Stimulated activated CD8-positive, alpha-beta memory T cell treated with anti-CD3 and anti-CD28 coated beads, Interleukin-2, amount 100 ng/mL, for 48 hours (primary cell): ENCODE data around the gene CCR8.
"Not testable (repeated sequence)": the region's sequence is repeated elsewhere in the genome, so short reads cannot be mapped to it uniquely, and the experiment has no call there.

Experiments
- DNase-seq, 2 donors: peaks; one replicate each; pipeline ENCODE4 v3.0.0-alpha.2; 2020; ENCODE audit warnings: low read depth in 2 of 2

The CCR8 gene

GRCh38 chr3:39315420-39315819 lies 14.1 kb upstream of the CCR8 start:
- no peak for DNase-seq

GRCh38 chr3:39317571-39318169 lies 11.8 kb upstream of the CCR8 start:
- no peak for DNase-seq

- DNase-seq = no peak
Measured at GRCh38 chr3:39318301-39318700, 11.2 kb upstream of the CCR8 start.

- DNase-seq = no peak
Measured at GRCh38 chr3:39319249-39319648, 10.3 kb upstream of the CCR8 start.

DNA sequence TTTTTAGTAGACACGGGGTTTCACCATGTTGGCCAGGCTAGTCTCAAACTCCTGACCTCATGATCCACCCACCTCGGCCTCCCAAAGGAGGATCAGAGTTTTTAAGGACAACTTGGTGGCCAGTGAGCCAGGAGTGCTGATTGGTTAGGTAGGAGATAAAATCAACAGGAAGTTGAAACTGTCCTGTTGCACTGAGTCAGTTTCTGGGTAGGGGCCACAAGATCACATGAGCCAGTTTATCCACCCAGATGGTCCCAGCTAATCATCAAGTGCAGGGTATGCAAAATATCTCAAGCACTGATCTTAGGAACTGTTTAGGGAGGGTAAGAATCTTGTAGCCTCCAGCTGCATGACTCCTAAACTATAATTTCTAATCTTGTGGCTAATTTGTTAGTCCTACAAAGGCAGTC lies 7.9 kb upstream of the CCR8 start:
- DNase-seq = not testable (repeated sequence)

- DNase-seq = not testable (repeated sequence)
Measured at GRCh38 chr3:39322209-39322715, 7.2 kb upstream of the CCR8 start.

- DNase-seq = no peak
Measured at GRCh38 chr3:39322936-39323335, 6.6 kb upstream of the CCR8 start.

DNA sequence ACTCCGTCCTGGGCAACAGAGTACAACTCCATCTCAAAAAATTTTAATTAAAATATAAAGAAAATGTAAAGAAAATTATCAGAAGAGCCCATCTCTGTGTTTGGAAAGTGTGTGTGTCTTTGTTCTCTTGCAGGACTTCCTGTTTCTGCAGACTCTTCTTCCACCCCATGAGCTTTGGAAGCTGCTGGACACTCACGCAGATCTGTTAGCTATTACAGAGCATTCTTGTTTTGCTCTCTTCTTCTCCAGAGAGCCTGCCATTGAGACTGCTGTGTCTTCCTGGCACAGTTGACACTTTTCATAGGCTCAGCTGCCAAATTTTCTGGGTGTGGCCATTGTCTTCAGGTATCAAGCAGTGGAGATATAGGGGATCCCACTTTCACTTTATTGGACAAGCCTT lies 6.0 kb upstream of the CCR8 start:
- no peak for DNase-seq

DNA sequence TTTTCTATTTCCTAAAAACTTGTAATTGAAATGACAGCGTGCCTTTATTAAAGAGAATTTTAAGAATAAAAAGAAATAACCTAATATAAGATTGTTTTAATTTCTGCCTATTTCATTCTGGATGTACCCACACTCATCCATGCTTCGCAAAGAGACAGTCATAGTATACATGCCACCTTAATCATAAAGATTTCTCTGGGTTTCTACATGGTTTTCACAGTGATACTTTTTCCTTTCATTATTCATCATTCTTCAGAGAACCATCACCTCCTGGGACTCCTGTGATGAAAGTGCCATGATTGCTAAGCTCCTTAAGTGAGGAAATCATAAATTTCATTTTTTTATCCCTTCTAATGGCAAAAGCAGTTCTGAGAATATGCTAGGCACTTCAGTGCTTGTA lies 4.3 kb upstream of the CCR8 start:
- DNase-seq = no peak

DNA sequence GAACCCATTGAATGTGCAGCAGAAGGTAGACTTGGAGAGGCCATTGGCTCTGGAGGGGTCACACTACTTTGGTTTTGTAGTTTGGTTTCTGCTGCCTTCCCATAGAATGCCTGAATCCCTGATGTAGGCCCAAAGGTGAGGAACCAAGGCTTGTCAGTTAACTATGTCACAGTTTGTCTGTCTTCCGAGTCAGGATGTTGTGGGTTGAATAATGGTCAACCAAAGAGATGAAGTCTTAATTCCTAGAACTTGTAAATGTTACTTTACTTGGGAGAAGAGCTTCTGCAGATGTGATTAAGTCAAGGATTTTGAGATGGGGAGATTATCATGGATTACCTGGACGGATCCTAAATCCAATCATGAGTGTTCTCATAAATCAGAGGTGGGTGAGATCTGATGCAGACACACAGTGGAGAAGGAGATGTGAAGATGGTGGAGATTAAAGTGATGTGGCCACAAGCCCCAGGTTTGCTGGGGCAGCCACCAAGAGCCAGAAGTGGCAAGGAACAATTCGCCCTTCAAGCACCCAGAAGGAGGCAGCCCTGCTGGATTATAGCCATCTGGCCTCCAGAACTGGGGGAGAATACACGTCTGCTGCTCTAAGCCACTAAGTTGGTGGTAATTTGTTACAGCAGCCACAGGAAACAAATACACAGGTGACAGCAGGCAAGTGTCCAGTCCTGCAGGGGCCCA lies 2.3 kb upstream of the CCR8 start:
- DNase-seq = no peak

DNA sequence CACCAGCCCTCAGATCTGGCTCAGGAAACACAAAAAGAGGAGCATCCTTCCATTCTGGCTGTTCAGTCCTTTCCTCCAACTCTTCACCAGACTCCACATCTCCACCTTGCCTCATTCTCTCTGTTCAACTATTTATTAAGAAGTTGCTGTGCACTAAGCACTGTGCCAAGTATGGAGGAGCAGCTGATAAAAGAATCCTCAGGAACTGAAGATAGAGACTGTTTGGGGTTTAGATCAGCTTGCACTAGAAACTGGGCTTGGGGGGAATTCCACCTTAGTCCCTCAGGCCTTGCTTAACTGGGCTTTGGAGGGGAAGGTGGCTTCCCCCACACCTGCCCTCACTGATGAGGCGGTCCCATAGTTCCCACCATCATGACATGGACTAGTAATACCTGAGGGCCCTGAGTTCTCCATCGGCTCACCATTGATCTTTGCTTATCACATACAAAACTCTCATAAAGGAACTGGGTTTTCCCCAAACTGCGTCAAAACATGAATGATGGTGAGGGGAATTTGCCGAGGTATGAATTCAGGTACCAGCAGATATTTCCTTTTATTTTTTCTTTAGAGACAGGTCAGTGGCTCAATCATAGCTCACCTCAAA lies 1.7 kb upstream of the CCR8 start:
- no peak for DNase-seq

- DNase-seq = no peak
Measured at GRCh38 chr3:39330824-39331223, 1.3 kb downstream of the CCR8 start.

DNA sequence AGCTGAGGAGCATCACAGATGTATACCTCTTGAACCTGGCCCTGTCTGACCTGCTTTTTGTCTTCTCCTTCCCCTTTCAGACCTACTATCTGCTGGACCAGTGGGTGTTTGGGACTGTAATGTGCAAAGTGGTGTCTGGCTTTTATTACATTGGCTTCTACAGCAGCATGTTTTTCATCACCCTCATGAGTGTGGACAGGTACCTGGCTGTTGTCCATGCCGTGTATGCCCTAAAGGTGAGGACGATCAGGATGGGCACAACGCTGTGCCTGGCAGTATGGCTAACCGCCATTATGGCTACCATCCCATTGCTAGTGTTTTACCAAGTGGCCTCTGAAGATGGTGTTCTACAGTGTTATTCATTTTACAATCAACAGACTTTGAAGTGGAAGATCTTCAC lies 3.0 kb downstream of the CCR8 start:
- no peak for DNase-seq

GRCh38 chr3:39333607-39334006 lies 4.1 kb downstream of the CCR8 start:
- DNase-seq = no peak

- no peak for DNase-seq
Measured at GRCh38 chr3:39334205-39334604, 4.7 kb downstream of the CCR8 start.

GRCh38 chr3:39338201-39338600 lies 8.7 kb downstream of the CCR8 start:
- no peak for DNase-seq

- no peak for DNase-seq
Measured at GRCh38 chr3:39339086-39339485, 9.6 kb downstream of the CCR8 start.

GRCh38 chr3:39343076-39343717 lies 13.7 kb downstream of the CCR8 start:
- no peak for DNase-seq

DNA sequence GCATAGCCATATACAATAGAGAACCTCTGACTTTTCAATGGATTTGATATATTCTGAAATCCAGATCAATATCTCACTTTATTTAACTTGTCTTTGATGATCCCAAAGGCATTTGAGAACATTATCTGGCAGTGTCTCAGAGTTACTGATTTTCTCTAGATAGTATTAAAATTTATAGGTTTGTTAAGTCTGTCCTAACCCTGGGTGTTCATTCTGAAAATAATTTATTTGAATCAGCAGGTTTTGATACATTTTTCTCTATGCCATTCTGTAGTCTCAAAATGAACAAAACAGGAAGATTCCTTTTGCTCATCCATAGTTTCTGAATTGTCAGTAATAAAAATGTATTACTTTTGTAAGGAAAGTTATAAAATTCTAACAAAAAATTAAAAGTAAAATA lies 14.3 kb downstream of the CCR8 start:
- DNase-seq = no peak

DNA sequence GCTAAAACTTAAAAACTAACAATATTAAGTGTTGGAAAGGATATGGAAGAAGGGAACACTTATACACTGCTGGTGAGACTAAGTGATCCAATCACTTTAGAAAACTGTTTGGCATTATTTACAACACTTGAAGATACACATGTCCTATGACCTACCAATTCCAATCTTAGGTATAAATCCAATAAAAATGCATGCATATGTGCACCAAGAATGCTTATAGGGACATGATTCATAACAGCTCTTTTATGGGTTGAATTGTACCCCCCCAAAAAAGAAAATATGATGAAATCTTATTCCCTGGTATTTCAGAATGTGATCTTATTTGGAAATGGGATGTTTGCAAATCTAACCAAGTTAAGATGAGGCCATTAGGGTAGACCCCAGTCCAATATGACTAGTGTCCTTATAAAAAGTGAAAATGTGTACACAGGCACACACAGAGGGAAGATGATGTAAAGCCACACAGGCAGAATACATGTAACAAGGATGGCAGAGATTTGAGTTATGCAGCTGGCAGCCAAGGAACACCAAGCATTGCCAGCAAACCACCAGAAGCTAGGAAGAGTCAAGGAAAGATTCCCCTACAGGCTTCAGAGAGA lies 15.3 kb downstream of the CCR8 start:
- DNase-seq = no peak

- no peak for DNase-seq
Measured at GRCh38 chr3:39346785-39347585, 17.5 kb downstream of the CCR8 start.

- DNase-seq = no peak
Measured at GRCh38 chr3:39347586-39347876, 18.0 kb downstream of the CCR8 start.
